Endothelial cell of coronary artery (primary cell): Measurements from ENCODE around the gene C17orf75. TPM values are rescaled to one million over a fixed set of nuclear protein-coding genes. Genes with fewer than 3 reads are reported as not detected.

ENCODE experiments used
- total RNA-seq: library from RNA; depleted of rRNA; stranded (reverse); fragments of >200 nt; gene quantifications from 2 replicates; pipeline ENCODE4 v1.2.3, GENCODE V29; 2014

Gene C17orf75, protein sequence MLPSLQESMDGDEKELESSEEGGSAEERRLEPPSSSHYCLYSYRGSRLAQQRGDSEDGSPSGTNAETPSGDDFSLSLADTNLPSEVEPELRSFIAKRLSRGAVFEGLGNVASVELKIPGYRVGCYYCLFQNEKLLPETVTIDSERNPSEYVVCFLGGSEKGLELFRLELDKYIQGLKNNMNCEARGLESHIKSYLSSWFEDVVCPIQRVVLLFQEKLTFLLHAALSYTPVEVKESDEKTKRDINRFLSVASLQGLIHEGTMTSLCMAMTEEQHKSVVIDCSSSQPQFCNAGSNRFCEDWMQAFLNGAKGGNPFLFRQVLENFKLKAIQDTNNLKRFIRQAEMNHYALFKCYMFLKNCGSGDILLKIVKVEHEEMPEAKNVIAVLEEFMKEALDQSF
- total RNA-seq: 22.7 and 23.3 TPM in 2 replicates

DNA sequence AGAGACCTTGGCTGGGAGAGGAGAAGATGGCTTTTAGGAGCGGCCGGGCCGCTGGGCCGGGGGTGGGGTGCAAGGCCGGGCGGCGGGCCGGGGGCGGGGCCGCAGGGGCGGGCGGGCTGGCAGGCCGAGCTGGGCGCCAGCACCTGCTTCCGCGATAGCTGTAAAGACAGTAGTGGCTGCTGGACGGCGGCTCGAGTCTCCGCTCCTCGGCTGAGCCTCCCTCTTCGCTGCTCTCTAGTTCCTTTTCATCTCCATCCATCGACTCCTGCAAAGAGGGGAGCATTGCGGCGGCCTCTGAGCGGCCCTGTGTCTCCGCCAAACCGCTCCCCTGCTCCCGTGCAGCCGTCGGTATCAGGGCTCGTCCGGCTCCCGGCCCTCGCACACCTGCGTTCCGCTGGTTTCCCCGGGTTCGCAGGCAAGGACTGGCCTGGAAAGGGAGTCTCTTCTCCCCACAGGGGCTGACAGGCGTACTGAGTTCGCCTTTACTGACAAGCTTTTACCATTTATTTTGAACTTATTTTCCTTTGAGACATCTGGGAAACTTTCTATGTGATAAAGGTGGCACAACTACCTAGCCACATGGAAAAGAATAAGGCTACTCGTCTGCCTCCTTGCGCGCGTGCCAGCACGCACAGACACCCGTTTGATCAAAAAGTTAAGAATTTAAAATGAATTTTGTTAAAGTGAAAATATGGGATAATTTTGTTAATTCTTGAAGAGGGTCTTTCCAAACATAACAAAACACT is at the start of gene C17orf75:
Gene C17orf75, minus strand, starts transcription at position 317 of the 746 bp plus-strand sequence. Its CDS starts 34 bp downstream, at position 283.

DNA sequence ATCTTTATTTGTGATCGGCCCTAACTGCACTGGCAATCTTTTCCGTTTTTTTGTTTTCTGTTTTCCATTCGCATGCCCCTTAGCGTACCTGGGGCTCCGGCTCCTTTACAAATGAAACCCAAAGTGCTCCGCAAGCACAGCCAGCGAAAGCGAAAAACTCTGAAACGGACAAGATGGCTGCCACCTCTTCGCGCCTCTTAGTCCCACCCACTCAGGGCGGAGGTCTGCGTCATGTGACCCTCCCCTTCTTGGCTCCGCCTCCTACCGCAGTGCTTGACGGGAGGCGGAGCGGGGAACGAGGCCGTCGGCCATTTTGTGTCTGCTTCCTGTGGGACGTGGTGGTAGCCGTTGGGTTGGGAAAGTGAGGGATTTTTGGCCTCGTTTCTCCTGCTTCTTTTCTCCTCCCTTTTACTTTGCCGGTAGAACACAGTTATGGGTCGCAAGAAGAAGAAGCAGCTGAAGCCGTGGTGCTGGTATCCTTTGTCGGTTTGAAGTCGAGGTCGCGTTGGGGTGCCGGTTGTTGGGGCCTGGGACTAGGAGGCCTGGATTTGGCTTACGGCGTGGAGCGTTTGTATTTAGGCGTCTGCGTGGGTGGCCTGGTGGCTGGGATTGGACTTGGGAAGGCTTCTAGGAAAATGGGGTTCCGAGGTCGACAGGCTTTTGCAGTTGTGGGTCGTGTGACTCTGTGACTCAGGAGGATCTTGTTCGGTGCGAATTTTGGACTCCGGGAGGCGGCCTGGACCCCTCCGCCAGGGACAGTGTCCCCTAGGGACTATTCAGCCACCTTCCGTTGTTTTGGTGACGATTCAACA is 8.1 kb upstream of the C17orf75 start, which contains the start of gene ZNF207:
Gene ZNF207, plus strand, starts transcription at position 304 of the 812 bp plus-strand sequence. Its CDS starts 129 bp downstream, at position 433.

Other genes with a start within 250 kb of the C17orf75 start
- gene RHOT1, start 199.7 kb downstream of the C17orf75 start, total RNA-seq: 29.6 and 35.8 TPM in 2 replicates
- under 0.01 TPM in 2 replicates for gene RHBDL3, start 76.3 kb downstream of the C17orf75 start, total RNA-seq
- 90.1 and 97.0 TPM in 2 replicates for gene ZNF207, start 8.0 kb upstream of the C17orf75 start, total RNA-seq
- 115 and 136 TPM in 2 replicates for gene PSMD11, start 102.3 kb upstream of the C17orf75 start, total RNA-seq
- 1.0 and 1.9 TPM in 2 replicates for gene CDK5R1, start 144.8 kb upstream of the C17orf75 start, total RNA-seq